Pancreas (tissue), 10 donors: Measurements from ENCODE around the gene KCNG2. TPM values are rescaled to one million over a fixed set of nuclear protein-coding genes. Genes with fewer than 3 reads are reported as not detected.
A peak's percentile ranks its signal among the peaks of the same experiment; 100 is the strongest.

Experiments
- ATAC-seq, 4 donors: fragments of 200-7000 bp; cut with Tn5 transposase; one replicate each; pipeline versions ENCODE4 v1.8.0 to v1.9.1; 2020; ENCODE audit warnings: mild to moderate bottlenecking in 4 of 4, moderate library complexity in 4 of 4
- DNase-seq, 6 donors: peaks; one replicate each; pipeline ENCODE4 v3.0.0-alpha.2; 2020
- FAIRE-seq: peaks from 2 replicates; lab custom pipeline; 2012; peaks lifted over from hg19 to GRCh38; lab: Jason Lieb, UNC
- H3K27ac ChIP-seq, 4 donors: fragments of 200-600 bp; sonication (generic); 1 replicate in 3 of 4; 2 replicates in 1 of 4; pipeline versions ENCODE4 v1.5.0 to v1.8.0; 2020
- H3K27me3 ChIP-seq, 4 donors: fragments of 200-600 bp; one replicate each; pipeline ENCODE4 v1.8.0; 2021
- H3K36me3 ChIP-seq, 3 donors: fragments of 200-600 bp; sonication (generic) in 1 of 3; one replicate each; pipeline versions ENCODE4 v1.5.0 to v1.8.0; 2020 to 2021
- H3K4me1 ChIP-seq, 3 donors: fragments of 200-600 bp; one replicate each; pipeline ENCODE4 v1.8.0; 2021
- H3K4me3 ChIP-seq, 4 donors: fragments of 200-600 bp; sonication (generic) in 2 of 4; one replicate each; pipeline versions ENCODE4 v1.5.0 to v1.8.0; 2020 to 2021
- H3K9me3 ChIP-seq, 4 donors: fragments of 200-600 bp; one replicate each; pipeline ENCODE4 v1.8.0; 2021
- CTCF ChIP-seq, 4 donors: fragments of 200-600 bp; sonication (generic) in 3 of 4; IDR thresholded peaks; one replicate each; pipeline versions ENCODE4 v1.5.0 to v1.8.0; 2021; ENCODE audit warnings: antibody characterized with exemption in 4 of 4
- WGBS, 2 donors: extraction: QIAGEN DNeasy Blood & Tissue Kit; methylation state at CpG; one replicate each; pipeline ENCODE4 v1.1.7; 2013; 5-methylcytosine and 5-hydroxymethylcytosine counted together
- intact Hi-C, 3 donors: fragments of 100-400 bp; cut with DNase I; formaldehyde crosslinking; loops; one replicate each; pipeline versions ENCODE4 v1.11.1 to v1.14.2; 2022
- polyA plus RNA-seq, 2 donors: library from polyadenylated mRNA; stranded (reverse); fragments of 200-250 nt; gene quantifications; one replicate each; pipeline ENCODE4 v1.2.3, GENCODE V29; 2013
- total RNA-seq, 6 donors: library from RNA; stranded (reverse); fragmentation: NEBNext Ultra II Directional in 4 of 6; extraction: Animal tissue kit (Norgen Biotek cat#: 25700) in 4 of 6; gene quantifications; one replicate each; pipeline versions ENCODE4 v1.2.1 to v1.2.4, GENCODE V29; 2021 to 2023
- donor health status: healthy with polysubstance abuse.
- donor health status: DM: no; HTN: no; CAD: no; lungs with moderate emphysema.
- donor health status: DM: no; HTN: no; CAD: no.
- donor health status: control.
- donor health status: control.
- donor health status: Bipolar disorder and iron deficiency.
- donor health status: DM: yes; HTN: yes; CAD: no.
- donor health status: DM: no; HTN: no; CAD: no.
- donor health status: DM: no; HTN: no; CAD: no.
- donor health status: DM: yes; HTN: yes; CAD: no.

Gene KCNG2
- total and polyA plus RNA-seq, 8 donors: 0.12 to 0.22 (median 0.13) TPM; not detected in 5

DNA sequence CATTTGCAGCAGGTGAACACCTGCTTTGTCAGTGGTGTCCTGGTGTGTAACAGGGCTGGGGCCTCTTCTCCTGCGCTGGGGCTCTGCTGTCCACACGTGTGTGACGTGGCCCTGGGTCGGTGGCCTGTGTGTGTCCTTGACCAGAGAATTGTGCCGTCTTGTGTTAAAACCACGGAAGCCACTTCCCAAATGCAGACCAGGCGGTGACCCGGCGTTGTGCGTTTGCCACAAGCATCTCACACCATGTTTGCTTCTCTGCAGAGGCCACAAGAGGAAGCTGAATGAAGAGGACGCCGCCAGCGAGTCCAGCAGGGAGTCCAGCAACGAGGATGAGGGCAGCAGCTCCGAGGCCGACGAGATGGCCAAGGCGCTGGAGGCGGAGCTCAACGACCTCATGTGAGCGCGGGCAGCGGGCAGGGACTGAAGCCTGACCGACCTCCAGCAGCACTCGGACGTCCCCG lies 44.3 kb upstream of the KCNG2 start:
- DNase-seq (peak in 1 of 6 donors; percentile 42), ATAC-seq (no peak), FAIRE-seq (no peak)
- no peaks in the 10 kb centered on the region for H3K4me1 ChIP-seq
- H3K36me3 ChIP-seq: peaks cover 3 to 24% (median 13%) of the 10 kb centered on the region in 3 donors
- WGBS, 2 donors: 94 to 97% methylated on average over 27 of the region's 27 CpGs
- H3K27me3 ChIP-seq: no peaks in the 10 kb centered on the region
- no peak for TF ChIP-seq CTCF (IDR thresholded peaks at IDR 0.05)
- no peaks in the 10 kb centered on the region for H3K9me3 ChIP-seq
- no peak overlapping the region for H3K27ac ChIP-seq
- intact Hi-C loops: no loop called here
- no peak overlapping the region for H3K4me3 ChIP-seq

DNA sequence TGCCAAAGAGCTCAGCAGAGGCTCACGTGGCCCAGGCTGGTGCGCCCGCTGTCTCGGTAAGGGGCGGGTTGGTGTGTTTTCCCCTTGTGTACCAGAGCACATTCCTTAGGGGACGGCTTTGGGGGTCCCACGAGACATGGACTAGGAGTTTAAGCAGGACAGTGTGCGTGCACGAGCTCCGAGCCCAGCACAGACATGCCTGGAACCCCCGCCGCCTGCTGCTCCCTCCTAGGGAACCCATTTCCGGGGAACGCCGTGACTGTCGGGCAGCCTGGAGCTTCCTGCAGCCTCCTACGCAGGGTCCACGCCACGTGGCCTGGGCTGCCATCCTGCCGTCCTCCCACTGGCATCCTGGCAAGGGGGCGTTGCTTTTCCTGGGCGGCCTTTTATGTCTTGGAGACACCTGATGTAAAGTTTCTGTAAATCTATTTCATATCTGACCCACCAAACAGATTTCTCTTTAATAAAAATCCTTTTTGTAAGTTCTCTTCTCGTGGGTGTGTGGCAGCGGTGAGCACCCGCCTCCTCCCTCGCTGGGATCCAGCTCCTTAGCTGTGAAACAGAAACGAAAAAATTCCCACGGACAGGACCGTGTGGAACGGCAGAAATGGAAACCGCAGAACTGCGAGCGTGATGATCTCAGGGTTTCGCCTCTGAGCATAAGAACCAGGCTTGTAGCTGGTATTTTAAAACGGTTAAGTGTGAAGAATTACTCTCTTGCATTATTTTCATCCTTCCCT lies 43.5 kb upstream of the KCNG2 start:
- intact Hi-C loops: no loop called here
- H3K27ac ChIP-seq: no peak overlapping the region
- H3K4me1 ChIP-seq: no peaks in the 10 kb centered on the region
- no peak overlapping the region for H3K4me3 ChIP-seq
- TF ChIP-seq CTCF (IDR thresholded peaks at IDR 0.05): no peak
- H3K36me3 ChIP-seq: peaks cover 3 to 24% (median 13%) of the 10 kb centered on the region in 3 donors
- peak in 1 of 6 donors; percentile 39 for DNase-seq
- no peaks in the 10 kb centered on the region for H3K27me3 ChIP-seq
- 95 to 98% methylated on average over 35 of the region's 35 CpGs for WGBS, 2 donors
- ATAC-seq: no peak
- H3K9me3 ChIP-seq: no peaks in the 10 kb centered on the region
- FAIRE-seq: no peak

DNA sequence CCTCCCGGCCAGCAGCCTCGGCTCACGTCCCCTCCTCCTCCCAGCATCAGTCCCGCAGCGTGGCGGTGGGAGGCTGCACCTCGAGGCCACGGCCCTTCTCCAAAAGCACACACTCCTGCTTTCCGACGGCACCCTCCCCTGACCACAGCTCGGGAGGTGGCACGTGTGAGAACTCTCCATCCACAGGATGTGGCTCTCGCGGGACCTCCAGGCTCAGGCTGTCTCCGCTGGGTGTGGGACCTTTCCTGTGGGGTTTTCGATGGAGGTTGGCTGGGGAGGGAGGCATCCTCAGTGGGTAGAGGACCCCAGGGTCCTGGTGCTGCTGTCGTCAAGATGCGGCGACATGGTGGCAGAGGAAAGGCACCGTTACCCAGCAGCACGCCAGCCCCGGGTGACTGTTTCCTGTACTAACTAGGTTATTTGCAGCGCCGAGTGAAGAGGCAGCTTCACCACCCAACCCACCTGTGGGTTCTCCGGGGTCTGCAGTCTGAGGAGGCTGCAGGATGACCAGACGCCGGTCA lies 42.8 kb upstream of the KCNG2 start:
- WGBS, 2 donors: 94 to 97% methylated on average over 27 of the region's 27 CpGs
- Histone ChIP-seq H3K9me3 (no peaks in the 10 kb centered on the region), H3K4me1 (no peaks in the 10 kb centered on the region), H3K4me3 (no peak overlapping the region), H3K27ac (no peak overlapping the region), H3K36me3 (peaks cover 3 to 24% (median 13%) of the 10 kb centered on the region in 3 donors), H3K27me3 (no peaks in the 10 kb centered on the region)
- TF ChIP-seq CTCF (IDR thresholded peaks at IDR 0.05): no peak
- intact Hi-C loops: no loop called here
- DNase-seq (peak in 1 of 6 donors; percentile 39), FAIRE-seq (no peak), ATAC-seq (no peak)

DNA sequence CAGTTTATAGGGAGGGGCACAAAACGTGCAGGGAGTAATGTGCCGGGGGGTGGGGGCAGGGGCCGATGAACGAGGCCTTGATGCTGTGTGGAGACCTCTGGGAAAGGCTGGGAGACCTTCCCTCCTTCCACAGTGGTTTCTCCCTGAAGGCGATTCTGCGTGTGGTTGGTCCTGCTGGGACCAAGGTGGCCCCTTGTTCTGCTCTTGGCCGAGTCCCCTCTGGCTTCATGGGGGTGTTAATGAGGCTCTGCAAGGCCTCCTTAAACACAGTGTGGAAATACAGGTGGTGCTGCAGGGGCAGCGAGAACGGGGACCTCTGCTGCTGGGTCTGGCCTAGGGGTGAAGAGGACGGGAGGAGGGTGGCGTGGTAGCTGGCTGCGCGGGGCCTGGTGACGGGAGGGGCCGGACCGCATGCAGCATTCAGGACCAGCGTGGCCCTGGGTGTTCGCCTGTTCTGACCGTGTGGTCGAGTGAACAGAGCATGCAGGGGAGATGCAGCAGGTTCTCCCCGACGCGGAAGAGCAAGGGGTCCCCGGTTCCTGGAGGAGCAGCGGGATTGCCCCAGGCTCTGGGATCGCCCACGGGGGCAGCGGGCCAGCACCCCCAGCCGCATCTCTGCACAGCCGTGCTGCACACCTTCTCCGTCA lies 42.1 kb upstream of the KCNG2 start:
- H3K36me3 ChIP-seq: peaks cover 3 to 24% (median 13%) of the 10 kb centered on the region in 3 donors
- FAIRE-seq (no peak), DNase-seq (peak in 1 of 6 donors; percentile 48), ATAC-seq (no peak)
- 97 to 98% methylated on average over 31 of the region's 31 CpGs for WGBS, 2 donors
- H3K4me3 ChIP-seq: no peak overlapping the region
- no peaks in the 10 kb centered on the region for H3K27me3 ChIP-seq
- intact Hi-C loops: no loop called here
- TF ChIP-seq CTCF (IDR thresholded peaks at IDR 0.05): no peak
- no peaks in the 10 kb centered on the region for H3K4me1 ChIP-seq
- no peak overlapping the region for H3K27ac ChIP-seq
- H3K9me3 ChIP-seq: no peaks in the 10 kb centered on the region
